Measurements from ENCODE around the gene PDE10A.

Gene PDE10A

DNA sequence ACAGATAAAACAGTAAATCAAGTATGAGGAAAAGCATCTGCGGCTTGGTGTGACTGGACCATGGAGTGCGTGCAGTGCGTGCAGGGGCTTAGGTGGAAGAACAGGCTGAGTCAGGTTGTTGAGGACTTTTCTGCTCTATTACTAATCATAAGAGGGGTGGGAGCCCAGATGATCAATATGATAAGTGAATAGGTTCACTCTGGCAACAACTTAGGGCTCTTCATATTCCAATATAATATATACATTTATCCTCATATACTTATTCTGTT lies 56.4 kb downstream of the PDE10A start:
- TF ChIP-seq CTCF (IDR thresholded peaks at IDR 0.05; ENCODE audit: extremely low read depth, missing control alignments), result no peak

GRCh38 chr6:165605901-165606739 lies 56.9 kb downstream of the PDE10A start:
- DNase-seq (ENCODE audit: low spot score), result no peak
- TF ChIP-seq CTCF (IDR thresholded peaks at IDR 0.05; ENCODE audit: extremely low read depth, missing control alignments), result no peak

More for the DNA sequence above, 56.4 kb downstream of the PDE10A start:
- no peak for DNase-seq (ENCODE audit: low spot score)

GRCh38 chr6:165605182-165605875 lies 57.7 kb downstream of the PDE10A start:
- no peak for TF ChIP-seq CTCF (IDR thresholded peaks at IDR 0.05; ENCODE audit: extremely low read depth, missing control alignments)

GRCh38 chr6:165602291-165602690 lies 60.8 kb downstream of the PDE10A start:
- TF ChIP-seq CTCF (IDR thresholded peaks at IDR 0.05; ENCODE audit: extremely low read depth, missing control alignments), result no peak
- DNase-seq (ENCODE audit: low spot score), result no peak

More at GRCh38 chr6:165605182-165605875, 57.7 kb downstream of the PDE10A start:
- DNase-seq (ENCODE audit: low spot score), result no peak

GRCh38 chr6:165600606-165601005 lies 62.4 kb downstream of the PDE10A start:
- TF ChIP-seq CTCF (IDR thresholded peaks at IDR 0.05; ENCODE audit: extremely low read depth, missing control alignments), result no peak
- no peak for DNase-seq (ENCODE audit: low spot score)

- no peak for TF ChIP-seq CTCF (IDR thresholded peaks at IDR 0.05; ENCODE audit: extremely low read depth, missing control alignments)
- no peak for DNase-seq (ENCODE audit: low spot score)
Observed at GRCh38 chr6:165599596-165600487, 63.2 kb downstream of the PDE10A start.

Measured in GM20000 (cell line).